B cell (primary cell): ENCODE results near the gene LGALS14. TPM values are rescaled to one million over a fixed set of nuclear protein-coding genes. Genes with fewer than 3 reads are reported as not detected.

Experiments
- ATAC-seq: fragments of 200-7000 bp; cut with Tn5 transposase; one replicate; pipeline ENCODE4 v1.10.0; 2021; ENCODE audit warnings: low read depth, mild to moderate bottlenecking, moderate number of reproducible peaks, moderate library complexity
- CTCF ChIA-PET: fragments of 350-600 bp; sonication (Branson Sonifier 250); formaldehyde crosslinking; loops from one replicate; lab custom pipeline; 2021; ENCODE audit warnings: antibody characterized with exemption, inconsistent platforms; lab: Charles Lee
- POLR2A ChIA-PET: fragments of 350-600 bp; sonication (Branson Sonifier 250); formaldehyde crosslinking; loops from one replicate; lab custom pipeline; 2021; ENCODE audit warnings: antibody characterized with exemption; lab: Charles Lee
- DNase-seq: peaks from one replicate; pipeline ENCODE4 v3.0.0; 2013
- H2AFZ ChIP-seq: 2 replicates; pipeline ENCODE4 v1.6.1; 2012; ENCODE audit warnings: mild to moderate bottlenecking, low read depth, low read length; ENCODE audit not compliant: insufficient read depth, poor library complexity, severe bottlenecking
- H3K27ac ChIP-seq, 2 donors: 1 replicate in 1 of 2; 2 replicates in 1 of 2; pipeline ENCODE4 v1.5.1; 2012 to 2013; ENCODE audit warnings: low read length in 2 of 2, mild to moderate bottlenecking in 2 of 2, moderate library complexity in 1 of 2
- H3K27me3 ChIP-seq, 4 experiments: fragments of 200-600 bp in 1 of 4; sonication (generic) in 1 of 4; replicated peaks in 1 of 4; 1 replicate in 2 of 4; 2 replicates in 2 of 4; pipeline versions ENCODE4 v1.6.1 to v1.7.0; 2013 to 2016; ENCODE audit warnings: low read length in 3 of 4, mild to moderate bottlenecking in 2 of 4, mixed read lengths in 1 of 4, moderate library complexity in 1 of 4; ENCODE audit not compliant: insufficient read depth in 4 of 4, control insufficient read depth in 3 of 4; ENCODE audit errors: control extremely low read depth in 1 of 4
- H3K36me3 ChIP-seq, 2 experiments: replicated peaks in 1 of 2; 1 replicate in 1 of 2; 2 replicates in 1 of 2; pipeline versions ENCODE4 v1.6.1 to v1.7.1; 2013; ENCODE audit warnings: low read length in 1 of 2; ENCODE audit not compliant: insufficient read depth in 2 of 2, control insufficient read depth in 1 of 2; ENCODE audit errors: control extremely low read depth in 1 of 2, extremely low read depth in 1 of 2
- H3K4me1 ChIP-seq, 2 donors: fragments of 200-600 bp in 1 of 2; sonication (generic) in 1 of 2; 1 replicate in 1 of 2; 2 replicates in 1 of 2; pipeline versions ENCODE4 v1.5.1 to v1.6.1; 2013 to 2017; ENCODE audit warnings: low read length in 2 of 2; ENCODE audit not compliant: control insufficient read depth in 2 of 2, insufficient read depth in 2 of 2
- H3K4me2 ChIP-seq: replicated peaks from 2 replicates; pipeline ENCODE3; 2012; ENCODE audit warnings: mild to moderate bottlenecking, low read depth, low read length; ENCODE audit not compliant: poor library complexity, severe bottlenecking
- H3K4me3 ChIP-seq, 5 experiments: fragments of 200-600 bp in 1 of 5; sonication (generic) in 1 of 5; 1 replicate in 3 of 5; 2 replicates in 2 of 5; pipeline versions ENCODE4 v1.5.1 to v1.7.0; 2011 to 2016; ENCODE audit warnings: low read length in 4 of 5, mild to moderate bottlenecking in 4 of 5, low read depth in 2 of 5, control low read depth in 1 of 5, moderate library complexity in 1 of 5; ENCODE audit not compliant: insufficient read depth in 1 of 5; ENCODE audit errors: control extremely low read depth in 1 of 5, extremely low read depth in 1 of 5
- H3K79me2 ChIP-seq: fragments of 200-600 bp; sonication (generic); one replicate; pipeline ENCODE4 v1.6.0; 2016; ENCODE audit warnings: low read length; ENCODE audit not compliant: control insufficient read depth, insufficient read depth
- H3K9ac ChIP-seq: fragments of 200-600 bp; sonication (generic); 2 replicates; pipeline ENCODE4 v1.6.1; 2017; ENCODE audit warnings: mild to moderate bottlenecking, low read length, moderate library complexity
- H3K9me3 ChIP-seq, 3 donors: one replicate each; pipeline versions ENCODE4 v1.6.1 to v1.7.1; 2013; ENCODE audit warnings: low read length in 2 of 3; ENCODE audit not compliant: control insufficient read depth in 2 of 3, insufficient read depth in 1 of 3; ENCODE audit errors: control extremely low read depth in 1 of 3
- H4K20me1 ChIP-seq: 2 replicates; pipeline ENCODE4 v1.6.0; 2012; ENCODE audit warnings: mild to moderate bottlenecking, low read length; ENCODE audit not compliant: insufficient read depth, control insufficient read depth, poor library complexity, severe bottlenecking
- H3K27ac Mint-ChIP-seq: one replicate; pipeline ENCODE4 v1.8.0; 2021; ENCODE audit warnings: mixed read lengths
- H3K27me3 Mint-ChIP-seq: one replicate; pipeline ENCODE4 v1.8.0; 2021; ENCODE audit warnings: mixed read lengths
- H3K4me1 Mint-ChIP-seq: one replicate; pipeline ENCODE4 v1.8.0; 2021; ENCODE audit warnings: mixed read lengths
- H3K4me3 Mint-ChIP-seq: one replicate; pipeline ENCODE4 v1.8.0; 2021; ENCODE audit warnings: mixed read lengths
- H3K9me3 Mint-ChIP-seq: one replicate; pipeline ENCODE4 v1.8.0; 2022; ENCODE audit warnings: mixed read lengths; ENCODE audit not compliant: insufficient read depth
- CTCF ChIP-seq: fragments of 200-600 bp; IDR thresholded peaks from one replicate; pipeline ENCODE4 v1.8.0; 2022; ENCODE audit warnings: antibody characterized with exemption, mild to moderate bottlenecking
- EZH2 ChIP-seq: IDR thresholded peaks from 2 replicates; pipeline ENCODE4 v1.6.1; 2012; ENCODE audit warnings: borderline replicate concordance, low read depth, mild to moderate bottlenecking, moderate library complexity, low read length; ENCODE audit not compliant: insufficient read depth, poor library complexity, severe bottlenecking
- whole genome bisulfite sequencing: methylation state at CpG from one replicate; pipeline ENCODE4 v1.1.5; 2013; ENCODE audit warnings: missing lambda C conversion rate; ENCODE audit not compliant: insufficient coverage; 5-methylcytosine and 5-hydroxymethylcytosine counted together
- intact Hi-C: fragments of 100-400 bp; cut with micrococcal nuclease; formaldehyde crosslinking; loops from one replicate; pipeline ENCODE4 v1.10.0; 2022
- polyA plus RNA-seq: library from polyadenylated mRNA; depleted of rRNA; stranded (reverse); fragments of >200 nt; gene quantifications from 2 replicates; pipeline ENCODE4 v1.2.3, GENCODE V29; 2012
- total RNA-seq, 2 donors: library from RNA; stranded (reverse); fragments of 120-200 nt in 1 of 2; gene quantifications; 1 replicate in 1 of 2; 2 replicates in 1 of 2; pipeline versions ENCODE4 v1.2.3 to v1.2.4, GENCODE V29; 2013 to 2022

LGALS14 gene
- total and polyA plus RNA-seq, 2 donors (not counting 1 experiment from before 2014, with no cell fraction given), result not detected

GRCh38 chr19:39738814-39739213 is 34.5 kb downstream of the LGALS14 start:
- DNase-seq, result no peak
- Histone ChIP-seq H3K9ac (no peak overlapping the region), H3K4me1 (no peaks in the 10 kb centered on the region), H3K27ac (no peak overlapping the region), H3K79me2 (no peaks in the 10 kb centered on the region), H3K4me3 (no peak overlapping the region), H3K27me3 (peaks cover 0 to 13% (median 8%) of the 10 kb centered on the region in 4 experiments), H2AFZ (no peak overlapping the region), H3K36me3 (no peaks in the 10 kb centered on the region), H4K20me1 (no peaks in the 10 kb centered on the region), H3K9me3 (no peaks in the 10 kb centered on the region), H3K4me2 (no peak overlapping the region)
- Mint-ChIP-seq H3K27me3 (peaks cover 49% of the 10 kb centered on the region), H3K4me3 (no peak overlapping the region), H3K4me1 (no peaks in the 10 kb centered on the region), H3K27ac (no peak overlapping the region), H3K9me3 (peaks cover 2% of the 10 kb centered on the region)
- ChIA-PET CTCF (no interaction called here), POLR2A (no interaction called here)
- no CpG with 5 or more reads among the region's 3 CpGs for WGBS
- no peak for ATAC-seq
- intact Hi-C loops, result no loop called here
- TF ChIP-seq EZH2 (no peak), CTCF (no peak)

- Mint-ChIP-seq H3K27ac (no peak overlapping the region), H3K4me3 (no peak overlapping the region), H3K9me3 (peaks cover 2% of the 10 kb centered on the region), H3K27me3 (peaks cover 54% of the 10 kb centered on the region), H3K4me1 (no peaks in the 10 kb centered on the region)
- no peaks in the 10 kb centered on the region for H3K9me3 ChIP-seq
- intact Hi-C loops, result no loop called here
- H3K4me2 ChIP-seq, result no peak overlapping the region
- H4K20me1 ChIP-seq, result no peaks in the 10 kb centered on the region
- peaks cover 0 to 22% (median 8%) of the 10 kb centered on the region in 4 experiments for H3K27me3 ChIP-seq
- no peak overlapping the region for H3K4me3 ChIP-seq
- H3K4me1 ChIP-seq, result no peaks in the 10 kb centered on the region
- WGBS, result no CpG with 5 or more reads among the region's 1 CpG
- H3K36me3 ChIP-seq, result no peaks in the 10 kb centered on the region
- H2AFZ ChIP-seq, result no peak overlapping the region
- ChIA-PET POLR2A (no interaction called here), CTCF (interaction anchor here (0.9 kb wide), 1 partner anchor 102 kb away, joined by 3 read pairs; no protein-coding TSS in a partner anchor)
- ATAC-seq (no peak), DNase-seq (no peak)
- H3K79me2 ChIP-seq, result no peaks in the 10 kb centered on the region
- TF ChIP-seq EZH2, result no peak
- no peak for TF ChIP-seq CTCF
- H3K9ac ChIP-seq, result no peak overlapping the region
- H3K27ac ChIP-seq, result no peak overlapping the region
These were observed 36.1 kb downstream of the LGALS14 start for GRCh38 chr19:39740395-39740794.
